Omental fat pad (tissue), 4 donors: ENCODE data around the gene PDZRN3. TPM values are rescaled to one million over a fixed set of nuclear protein-coding genes. Genes with fewer than 3 reads are reported as not detected.

Source experiments
- ATAC-seq: fragments of 150-250 bp; one replicate; pipeline ENCODE4 v1.9.1; 2016; ENCODE audit warnings: mild to moderate bottlenecking, moderate library complexity; ENCODE audit not compliant: low FRiP score
- DNase-seq: peaks from one replicate; pipeline ENCODE4 v3.0.0-alpha.2; 2019; ENCODE audit warnings: low spot score
- CTCF ChIP-seq, 3 donors: fragments of 450-650 bp; IDR thresholded peaks; one replicate each; pipeline ENCODE4 v1.5.1; 2016 to 2017; ENCODE audit warnings: antibody characterized with exemption in 3 of 3, mild to moderate bottlenecking in 3 of 3, moderate library complexity in 2 of 3
- total RNA-seq, 4 donors: library from RNA; depleted of rRNA; stranded (reverse); fragments of >200 nt; gene quantifications; one replicate each; pipeline ENCODE4 v1.1.0, GENCODE V29; 2016

PDZRN3 gene
- total RNA-seq, 4 donors from 2014 or later: 22.8 to 47.4 (median 37.5) TPM

GRCh38 chr3:73459711-73460110, 165.0 kb downstream of the PDZRN3 start:
- DNase-seq (no peak), ATAC-seq (no peak)
- no peak for TF ChIP-seq CTCF (IDR thresholded peaks at IDR 0.05)

GRCh38 chr3:73453666-73454065, 171.1 kb downstream of the PDZRN3 start:
- TF ChIP-seq CTCF (IDR thresholded peaks at IDR 0.05): no peak
- ATAC-seq: no peak
- DNase-seq: no peak

GRCh38 chr3:73452729-73453128, 172.0 kb downstream of the PDZRN3 start:
- DNase-seq: no peak
- ATAC-seq: no peak
- no peak for TF ChIP-seq CTCF (IDR thresholded peaks at IDR 0.05)

- TF ChIP-seq CTCF (IDR thresholded peaks at IDR 0.05): no peak
- ATAC-seq (no peak), DNase-seq (no peak)
These were observed 173.3 kb downstream of the PDZRN3 start for GRCh38 chr3:73451301-73451944.

GRCh38 chr3:73449774-73450173, 175.0 kb downstream of the PDZRN3 start:
- ATAC-seq (no peak), DNase-seq (no peak)
- no peak for TF ChIP-seq CTCF (IDR thresholded peaks at IDR 0.05)

GRCh38 chr3:73448761-73449301, 175.9 kb downstream of the PDZRN3 start:
- DNase-seq (no peak), ATAC-seq (no peak)
- no peak for TF ChIP-seq CTCF (IDR thresholded peaks at IDR 0.05)

- DNase-seq (no peak), ATAC-seq (no peak)
- no peak for TF ChIP-seq CTCF (IDR thresholded peaks at IDR 0.05)
These were observed 176.7 kb downstream of the PDZRN3 start for GRCh38 chr3:73448041-73448440.
